ENCODE results near the gene ZNF665.
"Not testable (repeated sequence)": the region's sequence is repeated elsewhere in the genome, so short reads cannot be mapped to it uniquely, and the experiment has no call there.

Gene ZNF665

DNA sequence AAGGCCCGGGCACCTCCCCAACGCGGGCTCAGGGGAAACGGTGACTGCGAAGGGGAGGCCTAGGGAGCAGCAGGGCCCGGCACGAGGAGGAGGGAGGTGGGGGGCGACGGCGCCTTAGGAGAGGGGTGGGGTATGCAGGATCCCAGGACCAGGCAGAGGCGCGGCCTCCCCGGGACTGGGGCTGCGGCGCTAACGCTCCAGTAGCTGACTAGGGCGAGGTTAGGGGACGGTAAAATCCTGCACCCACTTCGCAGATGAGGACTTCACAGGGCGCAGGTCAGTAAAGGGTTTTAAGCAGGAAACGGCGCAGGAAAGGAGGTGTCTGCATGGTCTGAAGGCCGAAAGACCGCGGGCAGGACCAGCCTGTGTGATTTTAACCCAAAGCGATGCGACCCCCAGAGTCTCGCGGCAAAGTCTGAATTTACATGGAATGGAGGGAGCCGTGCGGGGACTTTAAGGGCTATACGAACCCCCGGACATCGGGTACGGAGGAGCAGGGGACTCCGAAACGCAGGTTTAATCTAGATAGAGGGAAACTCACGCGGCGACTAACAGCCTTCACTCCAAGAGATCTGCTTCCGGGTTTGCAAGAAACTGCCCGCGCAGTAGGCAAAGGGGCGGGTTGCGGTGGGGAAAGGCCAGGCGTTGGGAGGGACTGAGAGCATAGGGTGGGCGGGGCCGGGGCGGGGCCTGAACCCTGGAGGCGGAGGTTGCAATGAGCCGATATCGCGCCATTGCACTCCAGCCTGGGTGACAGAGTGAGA lies at the start of gene ZNF665:
ZNF665 (minus strand) TSS at position 588 of the 764 bp plus-strand sequence. CDS start 10,460 bp downstream, outside the sequence.
- DNase-seq, result peak; percentile 80

DNA sequence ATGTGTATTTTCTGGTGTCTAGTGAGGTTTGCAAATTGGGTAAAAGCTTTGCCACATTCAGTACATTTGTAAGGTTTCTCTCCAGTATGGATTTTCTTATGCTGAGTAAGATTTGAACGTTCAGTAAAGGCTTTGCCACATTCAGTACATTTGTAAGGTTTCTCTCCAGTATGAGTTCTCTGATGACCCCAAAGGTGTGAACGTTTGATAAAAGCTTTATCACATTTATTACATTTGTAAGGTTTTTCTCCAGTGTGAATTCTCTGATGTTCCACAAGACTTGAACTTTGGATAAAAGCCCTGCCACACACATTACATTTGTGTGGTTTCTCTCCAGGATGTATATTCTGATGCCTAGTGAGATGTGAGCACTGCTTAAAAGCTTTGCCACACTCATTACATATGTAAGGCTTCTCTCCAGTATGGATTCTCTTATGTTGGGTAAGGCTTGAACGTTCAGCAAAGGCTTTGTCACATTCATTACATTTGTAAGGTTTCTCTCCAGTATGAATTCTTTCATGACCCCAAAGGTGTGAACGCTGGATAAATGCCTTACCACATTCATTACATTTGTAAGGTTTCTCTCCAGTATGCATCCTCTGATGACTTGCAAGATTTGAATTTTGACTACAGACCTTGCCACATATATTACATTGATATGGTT lies 44.1 kb upstream of the ZNF665 start:
- no peak for DNase-seq

DNA sequence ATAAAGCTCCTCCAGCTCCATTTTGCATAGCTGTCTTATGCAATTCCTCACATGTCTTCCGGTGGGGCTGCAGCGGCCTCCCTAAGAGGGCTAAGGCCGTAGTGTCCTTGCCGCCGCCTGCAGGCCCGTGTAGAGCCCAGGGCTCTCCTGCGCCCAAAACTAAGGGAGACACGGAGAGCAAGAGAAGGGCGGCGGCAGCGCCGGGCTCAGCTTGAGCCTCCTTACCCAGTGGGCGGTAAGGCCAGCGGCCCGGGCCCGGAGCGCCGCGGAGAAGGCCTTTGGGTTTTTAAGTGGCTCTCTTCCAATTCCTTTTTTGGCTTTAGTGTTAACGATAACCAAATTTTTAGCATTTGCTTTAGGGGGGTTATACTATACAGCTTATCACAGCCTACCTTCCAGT lies 31.4 kb upstream of the ZNF665 start:
- no peak for DNase-seq

DNA sequence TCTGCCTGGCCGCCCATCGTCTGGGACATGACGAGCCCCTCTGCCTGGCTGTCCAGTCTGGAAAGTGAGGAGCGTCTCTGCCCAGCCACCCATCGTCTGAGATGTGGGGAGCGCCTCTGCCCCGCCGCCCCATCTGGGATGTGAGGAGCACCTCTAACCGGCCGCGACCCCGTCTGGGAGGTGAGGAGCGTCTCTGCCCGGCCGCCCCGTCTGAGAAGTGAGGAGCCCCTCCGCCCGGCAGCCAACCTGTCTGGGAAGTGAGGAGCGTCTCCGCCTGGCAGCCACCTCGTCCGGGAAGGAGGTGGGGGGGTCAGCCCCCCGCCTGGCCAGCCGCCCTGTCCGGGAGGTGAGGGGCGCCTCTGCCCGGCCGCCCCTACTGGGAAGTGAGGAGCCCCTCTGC lies 29.6 kb upstream of the ZNF665 start:
- not testable (repeated sequence) for DNase-seq

DNA sequence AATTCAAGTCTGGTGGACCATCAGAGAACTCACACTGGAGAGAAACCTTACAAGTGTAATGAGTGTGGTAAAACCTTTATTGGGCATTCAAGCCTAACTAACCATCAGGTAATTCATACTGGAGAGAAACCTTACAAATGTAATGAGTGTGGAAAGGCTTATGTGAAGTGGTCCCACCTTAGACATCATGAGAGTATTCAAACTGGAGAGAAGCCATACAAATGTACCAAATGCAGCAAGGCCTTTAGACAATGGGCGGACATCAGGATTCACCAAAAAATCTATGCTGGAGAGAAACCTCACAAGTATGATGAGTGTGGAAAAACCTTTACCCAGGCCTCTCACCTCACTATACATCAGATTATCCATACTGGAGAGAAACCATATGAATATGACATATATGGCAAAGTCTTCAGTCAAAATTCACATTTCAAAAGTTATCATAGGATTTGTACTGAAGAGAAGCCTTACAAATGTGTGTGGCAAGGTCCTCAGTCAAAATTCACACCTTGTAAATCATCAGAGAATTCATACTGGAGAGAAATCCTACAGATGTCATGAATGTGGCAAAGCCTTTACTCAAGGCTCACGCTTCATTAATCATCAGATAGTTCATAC lies 19.7 kb upstream of the ZNF665 start:
- DNase-seq, result no peak

DNA sequence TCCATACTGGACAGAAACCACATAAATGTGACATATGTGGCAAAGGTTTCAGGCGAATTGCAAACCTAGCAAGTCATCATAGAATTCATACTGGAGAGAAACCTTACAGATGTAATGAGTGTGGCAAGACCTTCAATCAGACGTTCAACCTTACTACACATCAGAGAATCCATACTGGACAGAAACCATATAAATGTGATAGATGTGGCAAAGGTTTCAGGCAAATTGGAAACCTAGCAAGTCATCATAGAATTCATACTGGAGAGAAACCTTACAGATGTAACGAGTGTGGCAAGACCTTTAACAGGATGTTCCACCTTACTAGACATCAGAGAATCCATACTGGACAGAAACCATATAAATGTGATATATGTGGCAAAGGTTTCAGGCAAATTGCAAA lies 18.4 kb upstream of the ZNF665 start:
- not testable (repeated sequence) for DNase-seq

DNA sequence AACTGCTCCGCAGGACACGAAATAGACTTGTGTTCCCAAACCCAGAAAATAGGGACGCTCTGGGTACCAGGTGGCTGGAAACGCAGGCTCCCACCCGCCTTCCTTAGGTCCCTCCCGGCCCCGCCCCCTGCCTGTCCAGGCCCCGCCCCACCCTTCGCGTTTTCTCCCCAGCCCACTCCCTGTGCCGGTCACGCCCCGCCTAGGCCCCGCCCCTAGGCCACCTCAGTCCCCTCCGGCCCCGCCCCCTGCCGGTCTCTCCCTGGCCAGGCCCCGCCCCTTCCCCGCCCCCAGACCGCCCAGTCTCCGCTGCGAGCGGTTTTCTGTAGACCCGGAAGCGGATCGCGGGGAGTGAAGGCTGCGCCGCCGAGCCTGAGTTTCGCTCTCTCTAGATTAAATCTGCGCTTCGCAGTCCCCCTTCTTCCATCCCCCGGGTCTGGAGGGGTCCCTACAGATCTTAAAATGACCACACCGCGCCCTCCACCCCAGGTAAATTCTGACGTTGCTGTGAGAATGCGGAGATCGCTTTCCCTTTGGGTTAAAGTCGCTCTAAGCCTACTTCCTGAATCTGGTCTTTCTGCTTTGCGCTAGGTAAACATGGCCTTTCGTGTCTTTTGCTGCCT lies 3.7 kb upstream of the ZNF665 start:
- DNase-seq, result peak; percentile 96

DNA sequence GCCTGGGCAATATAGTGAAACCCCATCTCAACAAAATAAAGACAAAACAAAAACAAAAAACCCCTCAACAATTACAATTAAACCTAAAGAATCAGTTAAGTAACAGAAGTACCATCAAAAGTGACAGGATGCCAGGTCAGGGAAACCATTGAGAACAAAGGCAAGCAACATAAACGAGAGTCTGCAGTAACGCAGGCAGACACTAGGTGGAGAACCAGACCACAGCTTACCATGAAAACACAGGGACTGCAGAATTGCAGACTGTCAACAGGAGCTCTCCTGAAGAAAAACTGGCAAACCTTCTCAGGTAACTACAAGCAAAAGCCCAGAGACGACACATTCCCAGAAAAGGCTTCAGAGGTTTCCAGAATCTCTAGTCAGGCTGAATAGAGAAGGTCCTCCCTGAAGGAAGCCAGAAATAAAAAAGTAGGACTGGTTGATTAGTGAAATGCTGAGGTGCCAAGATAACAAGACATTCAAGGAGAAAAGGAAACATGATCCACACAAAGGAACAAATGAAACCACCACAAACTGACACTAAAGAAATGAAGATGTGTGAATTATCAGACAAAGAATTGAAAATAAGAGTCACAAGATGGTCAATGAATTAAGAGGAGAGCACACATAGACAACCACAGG lies 2.2 kb upstream of the ZNF665 start:
- DNase-seq, result peak; percentile 58

DNA sequence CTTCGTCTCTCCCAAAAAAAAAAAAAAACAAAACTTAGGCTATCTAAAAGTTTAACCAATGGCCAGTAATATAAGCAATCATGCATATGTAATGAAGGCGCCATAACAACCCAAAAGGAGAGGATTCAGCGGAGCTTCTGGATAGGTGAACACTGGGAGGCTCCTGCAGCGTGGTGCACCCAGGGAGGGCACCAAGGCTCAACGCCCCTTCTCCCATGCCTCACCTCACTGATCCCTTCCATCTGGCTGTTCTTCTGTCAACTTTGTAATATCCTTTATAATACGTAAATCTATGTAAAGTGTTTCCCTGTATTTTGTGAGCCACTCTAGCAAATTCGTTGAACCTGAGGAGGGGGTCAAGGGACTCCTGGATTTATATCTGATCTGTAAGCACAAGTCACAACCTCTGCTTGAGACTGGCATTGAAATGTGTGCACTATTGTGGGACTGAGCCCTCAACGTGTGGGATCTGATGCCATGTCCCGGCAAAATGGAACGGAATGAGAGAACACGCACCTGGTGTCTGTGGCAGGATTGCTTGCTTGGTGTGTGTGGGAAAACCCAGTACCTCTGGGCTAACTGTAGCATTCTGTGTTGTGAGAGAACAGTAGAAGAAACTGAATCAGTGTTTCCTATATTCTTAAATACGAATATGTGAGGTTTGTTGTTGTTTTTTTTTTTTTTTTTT lies 521 bp upstream of the ZNF665 start:
- DNase-seq, result no peak

DNA sequence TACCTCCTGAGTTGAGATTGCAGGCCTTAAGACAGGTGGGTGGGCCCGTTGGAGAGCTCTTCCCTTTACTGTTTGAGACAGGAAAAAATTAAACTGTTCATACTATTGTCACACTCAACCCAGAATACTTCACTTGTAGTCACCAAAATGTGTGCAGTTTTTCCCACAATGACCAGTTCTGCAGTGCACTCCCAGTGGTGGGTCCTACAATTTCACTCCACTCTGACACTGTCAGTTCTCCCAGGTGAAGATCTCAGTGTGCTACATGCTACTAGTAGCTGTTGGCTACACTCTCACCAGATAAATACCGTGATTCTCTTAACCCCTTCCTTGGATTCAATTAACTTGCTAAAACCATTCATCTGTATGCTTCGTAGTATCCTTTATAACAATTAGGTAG lies 2.9 kb downstream of the ZNF665 start:
- no peak for DNase-seq

DNA sequence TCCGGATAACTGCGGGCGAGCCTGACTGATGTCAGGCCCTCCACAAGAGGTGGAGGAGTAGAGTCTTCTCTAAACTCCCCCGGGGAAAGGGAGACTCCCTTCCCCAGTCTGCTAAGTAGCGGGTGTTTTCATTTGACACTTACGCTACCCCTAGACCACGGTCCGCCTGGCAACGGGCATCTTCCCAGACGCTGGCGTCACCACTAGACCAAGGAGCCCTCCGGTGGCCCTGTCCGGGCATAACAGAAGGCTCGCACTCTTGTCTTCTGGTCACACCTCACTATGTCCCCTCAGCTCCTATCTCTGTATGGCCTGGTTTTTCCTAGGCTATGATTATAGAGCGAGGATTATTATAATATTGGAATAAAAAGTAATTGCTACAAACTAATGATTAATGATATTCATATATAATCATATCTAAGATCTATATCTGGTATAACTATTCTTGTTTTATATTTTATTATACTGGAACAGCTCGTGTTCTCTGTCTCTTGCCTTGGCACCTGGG lies 3.4 kb downstream of the ZNF665 start:
- DNase-seq, result not testable (repeated sequence)

DNA sequence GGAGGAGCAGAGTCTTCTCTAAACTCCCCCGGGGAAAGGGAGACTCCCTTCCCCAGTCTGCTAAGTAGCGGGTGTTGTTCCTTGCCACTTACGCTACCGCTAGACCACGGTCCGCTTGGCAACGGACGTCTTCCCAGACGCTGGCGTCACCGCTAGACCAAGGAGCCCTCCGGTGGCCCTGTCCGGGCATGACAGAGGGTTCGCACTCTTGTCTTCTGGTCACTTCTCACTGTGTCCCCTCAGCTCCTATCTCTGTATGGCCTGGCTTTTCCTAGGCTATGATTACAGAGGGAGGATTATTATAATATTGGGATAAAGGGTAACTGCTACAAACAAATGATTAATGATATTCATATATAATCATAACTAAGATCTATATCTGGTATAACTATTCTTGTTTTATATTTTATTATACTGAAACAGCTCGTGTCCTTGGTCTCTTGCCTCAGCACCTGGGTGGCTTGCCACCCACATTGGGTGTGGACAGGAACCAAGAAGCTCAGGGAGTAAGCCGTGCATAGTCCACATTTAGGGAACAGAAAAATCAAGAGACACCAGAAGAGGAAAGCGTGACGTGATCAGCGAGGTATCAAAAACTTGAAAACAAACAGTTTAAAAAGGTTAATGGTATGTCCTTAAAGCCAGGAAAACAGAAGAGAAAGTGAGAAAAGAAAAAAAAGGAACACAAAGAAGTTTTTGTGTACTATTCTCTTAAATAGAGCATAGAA lies 7.8 kb downstream of the ZNF665 start:
- DNase-seq, result not testable (repeated sequence)

DNA sequence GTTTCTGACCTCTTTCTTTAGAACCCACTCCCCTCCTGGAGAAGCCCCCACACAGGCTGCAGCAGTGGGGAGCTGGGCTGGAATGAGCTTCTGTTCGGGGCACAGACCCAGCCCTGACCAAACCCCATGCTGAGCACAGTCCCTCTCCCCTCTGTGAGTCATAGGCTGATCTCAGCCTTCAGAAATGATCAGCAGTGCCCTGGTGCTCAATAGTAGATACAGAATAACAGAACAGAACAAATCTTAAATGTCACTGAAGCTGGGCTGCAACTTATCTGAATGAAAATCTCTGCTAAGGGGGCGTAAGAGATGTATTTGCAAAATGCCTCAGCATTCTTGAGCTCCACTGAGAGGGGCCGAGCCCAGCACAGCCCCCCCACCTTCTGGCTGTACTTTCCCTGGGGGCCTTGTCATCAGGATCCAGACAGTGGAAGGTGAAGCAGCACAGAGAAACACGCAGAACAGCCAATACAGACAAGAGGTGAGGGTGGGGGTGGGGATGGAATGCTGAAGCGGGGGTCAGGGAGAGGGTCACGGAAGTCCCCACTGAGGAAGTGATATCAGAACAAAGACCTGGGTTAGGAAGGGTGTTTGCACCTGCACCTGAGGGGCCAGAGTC lies 9.9 kb downstream of the ZNF665 start:
- no peak for DNase-seq

DNA sequence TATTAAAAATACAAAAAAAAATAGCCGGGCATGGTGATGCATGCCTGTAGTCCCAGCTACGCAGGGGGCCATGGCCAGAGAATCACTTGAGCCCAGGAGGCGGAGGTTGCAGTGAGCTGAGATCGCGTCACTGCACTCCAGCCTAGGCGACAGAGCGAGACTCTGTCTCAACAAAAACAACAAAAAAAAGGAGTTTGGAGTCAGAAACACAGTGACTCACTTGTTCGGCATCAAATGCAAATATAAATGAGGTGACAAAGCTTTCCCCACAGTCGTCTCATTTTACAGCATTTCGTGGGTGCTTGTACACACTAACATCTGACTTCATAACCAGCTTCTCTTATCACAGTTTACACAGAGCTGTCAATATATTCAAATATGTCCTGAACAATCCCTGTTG lies 11.0 kb downstream of the ZNF665 start:
- no peak for DNase-seq

DNA sequence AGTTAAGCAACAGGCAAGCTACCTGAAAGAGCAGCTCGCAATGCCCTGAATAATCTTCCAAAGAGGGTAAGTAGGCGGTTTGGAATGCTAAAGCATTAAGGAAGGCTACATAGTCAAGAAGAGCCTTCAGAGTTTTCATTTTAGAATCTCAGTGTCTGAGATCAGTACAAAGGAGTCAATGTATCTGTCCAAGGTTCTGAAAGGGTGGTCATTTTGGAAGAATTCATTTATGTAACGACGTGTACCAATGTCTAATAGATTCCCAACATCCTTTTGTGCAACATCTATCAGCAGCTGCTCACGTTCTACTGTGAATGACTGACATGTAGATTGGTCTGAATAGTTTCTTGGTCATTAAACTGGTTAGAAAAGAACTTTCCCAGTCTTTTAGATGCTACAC lies 15.2 kb downstream of the ZNF665 start:
- no peak for DNase-seq

DNA sequence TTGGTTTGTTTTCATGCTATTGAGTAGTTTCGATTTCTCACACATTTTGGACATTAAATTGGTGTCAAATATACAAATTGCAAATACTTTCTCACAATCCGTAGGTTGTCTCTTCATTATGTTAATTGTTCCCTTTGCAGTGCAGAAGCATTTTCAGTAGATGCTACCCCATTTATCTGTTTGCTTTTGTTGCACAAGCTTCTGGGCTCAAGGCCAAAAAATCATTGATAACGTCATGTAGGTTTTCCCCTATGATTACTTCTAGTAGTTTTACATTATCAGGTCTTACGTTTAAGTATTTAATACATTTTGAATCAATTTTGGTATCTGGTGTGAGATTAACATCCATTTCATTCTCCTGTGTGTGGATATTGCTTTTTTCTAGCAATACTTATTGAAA lies 20.3 kb downstream of the ZNF665 start:
- no peak for DNase-seq

DNA sequence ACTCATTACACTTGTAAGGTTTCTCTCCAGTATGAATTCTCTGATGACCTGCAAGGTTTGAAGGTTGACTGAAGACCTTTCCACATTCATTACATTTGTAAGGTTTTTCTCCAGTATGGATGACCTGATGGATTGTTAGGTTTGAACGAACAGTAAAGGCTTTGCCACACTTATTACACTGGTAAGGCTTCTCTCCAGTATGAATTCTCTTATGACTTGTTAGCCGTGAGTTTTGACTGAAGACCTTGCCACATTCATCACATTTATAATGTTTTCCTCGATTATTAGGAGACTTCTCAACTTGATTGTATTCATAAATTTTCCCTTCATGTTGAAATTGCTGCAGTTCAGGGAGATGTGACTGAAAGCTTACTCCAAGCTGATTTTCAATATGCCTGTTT lies 27.5 kb downstream of the ZNF665 start:
- no peak for DNase-seq

DNA sequence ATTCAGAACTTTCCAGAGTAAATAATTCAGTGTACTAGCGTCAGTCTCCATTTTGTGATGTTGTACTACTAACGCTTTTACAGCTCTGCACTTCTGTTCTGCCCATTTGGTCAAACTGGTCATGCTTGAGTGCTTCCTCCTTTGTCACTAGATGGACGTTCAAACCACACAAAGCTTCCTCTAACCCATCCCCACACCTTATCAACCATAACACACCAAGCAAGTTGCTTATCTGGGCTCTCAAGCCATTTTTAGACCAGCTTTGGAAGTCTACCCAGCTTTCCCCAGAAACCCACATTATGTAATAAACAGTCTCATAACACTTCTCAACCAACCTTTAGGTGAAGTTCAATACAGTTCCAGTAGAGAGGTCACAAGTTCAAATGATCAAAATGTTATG lies 32.0 kb downstream of the ZNF665 start:
- no peak for DNase-seq

DNA sequence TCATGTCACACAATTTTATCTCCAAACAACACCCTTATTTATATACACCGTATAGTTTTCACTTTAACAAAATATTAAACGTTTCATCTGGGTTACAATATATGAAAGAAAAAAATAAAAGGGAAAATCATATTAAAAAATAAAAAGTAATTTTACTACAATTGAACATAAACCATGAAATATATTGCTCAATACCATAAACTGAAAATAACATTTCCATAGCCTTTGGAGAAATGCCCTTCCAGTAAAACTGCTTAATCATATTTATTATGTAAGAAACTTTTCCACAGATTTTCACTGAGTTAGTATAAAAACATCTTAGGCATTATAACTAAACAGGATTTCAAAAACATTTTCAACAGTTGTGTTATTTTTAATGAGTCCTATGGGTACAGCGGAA lies 32.8 kb downstream of the ZNF665 start:
- DNase-seq, result no peak

DNA sequence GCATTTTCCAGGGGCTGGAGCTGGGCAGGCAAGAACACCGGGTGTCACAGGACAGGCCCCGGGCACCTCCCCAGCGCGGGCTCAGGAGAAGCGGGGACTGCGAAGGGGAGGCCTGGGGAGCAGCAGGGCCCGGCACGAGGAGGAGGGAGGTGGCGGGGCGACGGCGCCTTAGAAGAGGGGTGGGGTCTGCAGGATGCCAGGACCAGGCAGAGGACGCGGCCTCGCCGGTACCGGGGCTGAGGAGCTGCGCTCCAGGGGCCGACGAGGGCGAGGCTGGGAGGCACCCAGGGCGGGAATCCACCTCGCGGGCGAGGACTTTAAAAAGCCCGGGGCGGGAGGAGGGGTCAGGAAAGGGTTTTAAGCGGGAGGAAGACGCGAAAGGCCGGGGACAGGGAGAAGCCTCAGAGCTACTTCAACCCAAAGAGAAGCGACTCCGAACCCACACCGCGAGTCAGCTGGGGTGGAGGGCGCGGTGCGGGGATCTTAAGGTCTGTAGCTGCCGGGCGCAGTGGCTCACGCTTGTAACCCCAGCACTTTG lies 35.0 kb downstream of the ZNF665 start:
- peak; percentile 65 for DNase-seq

DNA sequence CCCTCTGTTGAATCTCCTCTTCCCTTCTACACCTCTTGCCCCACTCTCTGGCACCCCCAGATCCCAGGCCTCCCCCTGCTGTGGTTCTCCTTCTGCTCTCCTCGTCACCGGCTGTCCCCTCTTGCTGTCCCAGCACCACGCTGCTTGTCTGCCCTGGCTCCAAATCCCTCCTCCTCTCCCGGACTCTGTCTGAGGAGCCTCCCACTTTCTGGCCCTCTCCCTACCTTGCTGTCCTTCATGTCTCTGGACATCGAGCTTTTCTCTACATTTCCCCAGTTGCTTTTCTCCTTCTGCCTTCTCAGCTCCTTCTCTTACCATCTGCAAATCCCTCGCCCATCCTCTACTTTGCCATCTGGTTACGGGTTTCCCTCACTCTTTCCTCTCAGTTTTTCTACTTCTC lies 35.5 kb downstream of the ZNF665 start:
- no peak for DNase-seq

Measured in activated CD8-positive, alpha-beta memory T cell treated with anti-CD3 and anti-CD28 coated beads, Interleukin-2, amount 50 U/mL, for 48 hours (primary cell).